HEK293 (cell line): ENCODE results near the gene ANXA4.

Experiments used
- CTCF ChIA-PET: fragments of 350-600 bp; formaldehyde crosslinking; extraction: SDS; loops from one replicate; lab custom pipeline; 2021; ENCODE audit warnings: antibody characterized with exemption; lab: Yijun Ruan, JAX
- POLR2A ChIA-PET: fragments of 300-600 bp; formaldehyde crosslinking; extraction: SDS; loops from one replicate; lab custom pipeline; 2020; ENCODE audit warnings: antibody characterized with exemption, inconsistent platforms; lab: Yijun Ruan, JAX
- H3K27ac ChIP-seq: fragments of 200-500 bp; sonication (Bioruptor generic); 2 replicates; pipeline ENCODE4 v1.5.1; 2014; ENCODE audit warnings: low read depth, low read length, control low read depth, inconsistent platforms; ENCODE audit errors: extremely low read depth
- H3K36me3 ChIP-seq, 2 experiments: fragments of 200-500 bp in 1 of 2; sonication (Bioruptor generic) in 1 of 2; 1 replicate in 1 of 2; 2 replicates in 1 of 2; pipeline ENCODE4 v1.5.1; 2014 to 2017; ENCODE audit warnings: inconsistent platforms in 2 of 2, low read length in 2 of 2; ENCODE audit not compliant: control insufficient read depth in 2 of 2, insufficient read depth in 1 of 2
- H3K4me1 ChIP-seq: fragments of 200-500 bp; sonication (Bioruptor generic); 2 replicates; pipeline ENCODE4 v1.5.1; 2014; ENCODE audit warnings: mild to moderate bottlenecking, low read length, inconsistent platforms; ENCODE audit not compliant: control insufficient read depth, insufficient read depth
- H3K4me3 ChIP-seq: 2 replicates; pipeline ENCODE4 v1.5.1; 2011; ENCODE audit warnings: low read depth, mild to moderate bottlenecking, control low read depth, low read length, moderate library complexity
- H3K9me3 ChIP-seq: fragments of 200-500 bp; sonication (Bioruptor generic); 2 replicates; pipeline ENCODE4 v1.5.1; 2014; ENCODE audit warnings: low read depth, low read length, inconsistent platforms; ENCODE audit not compliant: control insufficient read depth, insufficient read depth
- GFI1B ChIP-seq: fragments of 450-650 bp; formaldehyde crosslinking; IDR thresholded peaks from 2 replicates; pipeline ENCODE4 v1.5.1; 2016; ENCODE audit warnings: missing biosample characterization, missing genetic modification characterization
- GLI2 ChIP-seq: fragments of 450-650 bp; formaldehyde crosslinking; IDR thresholded peaks from 2 replicates; pipeline ENCODE4; 2017; ENCODE audit warnings: missing biosample characterization, missing genetic modification characterization, low read depth, borderline replicate concordance
- MEIS1 ChIP-seq: sonication (generic); formaldehyde crosslinking; IDR thresholded peaks from 2 replicates; pipeline ENCODE4 v1.8.1; 2022; ENCODE audit warnings: missing genetic modification reagents, mild to moderate bottlenecking, borderline replicate concordance
- MYNN ChIP-seq: fragments of 450-650 bp; formaldehyde crosslinking; IDR thresholded peaks from 2 replicates; pipeline ENCODE4 v1.5.1; 2016; ENCODE audit warnings: missing biosample characterization, missing genetic modification characterization, borderline replicate concordance
- YY2 ChIP-seq: fragments of 450-650 bp; formaldehyde crosslinking; IDR thresholded peaks from 2 replicates; pipeline ENCODE4 v1.5.1; 2016; ENCODE audit warnings: missing biosample characterization, missing genetic modification characterization
- ZBTB21 ChIP-seq: fragments of 450-650 bp; formaldehyde crosslinking; IDR thresholded peaks from 2 replicates; pipeline ENCODE4 v1.5.1; 2017; ENCODE audit warnings: missing biosample characterization, missing genetic modification characterization
- ZBTB48 ChIP-seq: fragments of 450-650 bp; formaldehyde crosslinking; IDR thresholded peaks from 2 replicates; pipeline ENCODE4 v1.5.1; 2016; ENCODE audit warnings: missing biosample characterization, missing genetic modification characterization
- ZIC2 ChIP-seq: fragments of 450-650 bp; formaldehyde crosslinking; IDR thresholded peaks from 2 replicates; pipeline ENCODE4 v1.5.1; 2016; ENCODE audit warnings: missing biosample characterization, missing genetic modification characterization
- ZNF10 ChIP-seq: fragments of 450-650 bp; formaldehyde crosslinking; IDR thresholded peaks from 2 replicates; pipeline ENCODE4 v1.5.1; 2017; ENCODE audit warnings: missing biosample characterization, missing genetic modification characterization
- ZNF155 ChIP-seq: fragments of 450-650 bp; formaldehyde crosslinking; IDR thresholded peaks from 2 replicates; pipeline ENCODE4 v1.5.1; 2016; ENCODE audit warnings: missing biosample characterization, missing genetic modification characterization
- ZNF16 ChIP-seq: fragments of 450-650 bp; formaldehyde crosslinking; IDR thresholded peaks from 2 replicates; pipeline ENCODE4 v1.5.1; 2016; ENCODE audit warnings: low read depth, missing biosample characterization, missing genetic modification characterization
- ZNF175 ChIP-seq: fragments of 450-650 bp; formaldehyde crosslinking; IDR thresholded peaks from 2 replicates; pipeline ENCODE4 v1.5.1; 2016; ENCODE audit warnings: missing biosample characterization, missing genetic modification characterization
- ZNF391 ChIP-seq: fragments of 450-650 bp; formaldehyde crosslinking; IDR thresholded peaks from 2 replicates; pipeline ENCODE4 v1.5.1; 2016; ENCODE audit warnings: low read depth, missing biosample characterization, missing genetic modification characterization, borderline replicate concordance
- ZNF394 ChIP-seq: fragments of 450-650 bp; formaldehyde crosslinking; IDR thresholded peaks from 2 replicates; pipeline ENCODE4 v1.5.1; 2016; ENCODE audit warnings: missing biosample characterization, missing genetic modification characterization, mild to moderate bottlenecking, moderate library complexity, borderline replicate concordance
- ZNF530 ChIP-seq: fragments of 450-650 bp; formaldehyde crosslinking; IDR thresholded peaks from 2 replicates; pipeline ENCODE4 v1.5.1; 2016; ENCODE audit warnings: low read depth, missing biosample characterization, missing genetic modification characterization
- ZNF558 ChIP-seq: fragments of 450-650 bp; formaldehyde crosslinking; IDR thresholded peaks from 2 replicates; pipeline ENCODE4 v1.5.1; 2016; ENCODE audit warnings: missing biosample characterization, missing genetic modification characterization
- ZNF621 ChIP-seq: fragments of 450-650 bp; formaldehyde crosslinking; IDR thresholded peaks from 2 replicates; pipeline ENCODE4 v1.5.1; 2017; ENCODE audit warnings: missing biosample characterization, missing genetic modification characterization
- ZNF624 ChIP-seq: fragments of 450-650 bp; formaldehyde crosslinking; IDR thresholded peaks from 2 replicates; pipeline ENCODE4 v1.5.1; 2017; ENCODE audit warnings: missing biosample characterization, missing genetic modification characterization
- ZNF629 ChIP-seq: fragments of 450-650 bp; formaldehyde crosslinking; IDR thresholded peaks from 2 replicates; pipeline ENCODE4 v1.5.1; 2017; ENCODE audit warnings: missing biosample characterization, missing genetic modification characterization
- ZNF658 ChIP-seq: fragments of 450-650 bp; formaldehyde crosslinking; IDR thresholded peaks from 2 replicates; pipeline ENCODE4; 2016; ENCODE audit warnings: missing biosample characterization, missing genetic modification characterization
- ZNF664 ChIP-seq: fragments of 450-650 bp; formaldehyde crosslinking; IDR thresholded peaks from 2 replicates; pipeline ENCODE4 v1.5.1; 2016; ENCODE audit warnings: missing biosample characterization, missing genetic modification characterization
- ZNF670 ChIP-seq: fragments of 450-650 bp; formaldehyde crosslinking; IDR thresholded peaks from 2 replicates; pipeline ENCODE4 v1.5.1; 2016; ENCODE audit warnings: missing biosample characterization, missing genetic modification characterization, low read depth
- ZNF76 ChIP-seq: fragments of 450-650 bp; formaldehyde crosslinking; IDR thresholded peaks from 2 replicates; pipeline ENCODE4; 2016; ENCODE audit warnings: low read depth, missing biosample characterization, missing genetic modification characterization, borderline replicate concordance
- ZNF776 ChIP-seq: fragments of 450-650 bp; formaldehyde crosslinking; IDR thresholded peaks from 2 replicates; pipeline ENCODE4 v1.5.0; 2017; ENCODE audit warnings: missing biosample characterization, missing genetic modification characterization, borderline replicate concordance
- TF ChIP-seq, protein P1 (sequence below): fragments of 450-650 bp; IDR thresholded peaks from 2 replicates; pipeline ENCODE4 v1.5.1; 2018; ENCODE audit warnings: missing biosample characterization, mild to moderate bottlenecking, missing genetic modification characterization
- TF ChIP-seq, protein P2 (sequence below): fragments of 450-650 bp; formaldehyde crosslinking; IDR thresholded peaks from 2 replicates; pipeline ENCODE4 v1.5.1; 2016; ENCODE audit warnings: missing biosample characterization, missing genetic modification characterization

The ANXA4 gene

DNA sequence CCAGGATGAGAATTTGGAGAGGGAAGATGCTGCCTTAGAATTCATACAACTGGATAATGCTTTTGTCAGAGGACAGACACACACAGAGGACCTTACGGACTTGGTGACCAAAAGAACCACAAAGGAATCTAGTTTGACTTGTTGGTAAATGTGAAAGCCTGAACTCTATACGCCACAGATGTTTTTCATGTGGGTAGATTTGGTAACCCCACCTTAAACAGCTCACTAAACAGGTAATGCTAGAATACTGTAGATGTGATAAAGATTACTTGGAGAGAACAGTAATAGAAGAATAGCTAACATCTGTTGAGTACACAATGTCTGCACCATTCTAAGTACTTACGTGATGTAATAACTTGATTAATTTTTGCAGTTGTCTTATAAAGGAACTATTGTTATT, 24.1 kb downstream of the ANXA4 start:
- no peak for TF ChIP-seq ZNF76 (tag by site-specific recombination)
- TF ChIP-seq ZNF16 (tag by site-specific recombination) = no peak
- TF ChIP-seq ZNF558 (tag by site-specific recombination) = no peak
- TF ChIP-seq ZNF10 (tag by site-specific recombination) = no peak
- TF ChIP-seq ZNF658 (tag by site-specific recombination) = no peak
- no peak for TF ChIP-seq ZNF776
- no peak for TF ChIP-seq ZNF175 (tag by site-specific recombination)
- no peak for TF ChIP-seq ZIC2 (tag by site-specific recombination)
- no peak for TF ChIP-seq MEIS1 (CRISPR knock-in tag)
- TF ChIP-seq, protein P1, sequence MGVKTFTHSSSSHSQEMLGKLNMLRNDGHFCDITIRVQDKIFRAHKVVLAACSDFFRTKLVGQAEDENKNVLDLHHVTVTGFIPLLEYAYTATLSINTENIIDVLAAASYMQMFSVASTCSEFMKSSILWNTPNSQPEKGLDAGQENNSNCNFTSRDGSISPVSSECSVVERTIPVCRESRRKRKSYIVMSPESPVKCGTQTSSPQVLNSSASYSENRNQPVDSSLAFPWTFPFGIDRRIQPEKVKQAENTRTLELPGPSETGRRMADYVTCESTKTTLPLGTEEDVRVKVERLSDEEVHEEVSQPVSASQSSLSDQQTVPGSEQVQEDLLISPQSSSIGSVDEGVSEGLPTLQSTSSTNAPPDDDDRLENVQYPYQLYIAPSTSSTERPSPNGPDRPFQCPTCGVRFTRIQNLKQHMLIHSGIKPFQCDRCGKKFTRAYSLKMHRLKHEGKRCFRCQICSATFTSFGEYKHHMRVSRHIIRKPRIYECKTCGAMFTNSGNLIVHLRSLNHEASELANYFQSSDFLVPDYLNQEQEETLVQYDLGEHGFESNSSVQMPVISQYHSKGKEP (tag by site-specific recombination) = no peak
- TF ChIP-seq ZNF530 (tag by site-specific recombination) = no peak
- no peak for TF ChIP-seq ZNF670 (tag by site-specific recombination)
- no peak for TF ChIP-seq MYNN (tag by site-specific recombination)
- TF ChIP-seq GFI1B (tag by site-specific recombination) = no peak
- H3K4me3 ChIP-seq = no peak overlapping the region
- POLR2A ChIA-PET = no interaction called here
- no peaks in the 10 kb centered on the region for H3K9me3 ChIP-seq
- CTCF ChIA-PET = interaction anchor here (3.1 kb wide), 1 partner anchor 41 kb away, joined by 20 read pairs; no protein-coding TSS in a partner anchor
- H3K4me1 ChIP-seq = peaks cover 7% of the 10 kb centered on the region
- H3K36me3 ChIP-seq = no peaks in the 10 kb centered on the region
- no peak overlapping the region for H3K27ac ChIP-seq

DNA sequence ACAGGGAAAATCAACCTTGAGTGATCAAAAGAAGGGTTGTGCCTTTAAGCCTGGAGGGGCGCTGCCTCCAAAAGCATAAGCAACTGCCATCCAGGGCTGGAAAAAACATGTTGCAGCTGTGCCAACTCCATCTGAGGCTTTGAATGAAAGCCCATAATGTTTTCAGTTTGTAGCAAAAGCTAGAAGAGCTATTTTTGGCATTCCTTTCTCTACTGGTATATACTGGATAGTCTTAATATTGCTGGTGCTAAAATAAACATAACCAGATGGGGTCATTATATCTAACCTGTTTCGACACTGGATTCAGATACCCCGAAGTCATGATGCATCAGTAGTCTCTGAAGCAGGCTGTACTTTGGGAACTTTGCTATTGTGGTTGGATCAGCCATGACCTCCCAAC, 25.1 kb downstream of the ANXA4 start:
- CTCF ChIA-PET = interaction anchor here (3.1 kb wide), 1 partner anchor 42 kb away, joined by 20 read pairs; no protein-coding TSS in a partner anchor
- no peaks in the 10 kb centered on the region for H3K36me3 ChIP-seq
- H3K27ac ChIP-seq = no peak overlapping the region
- H3K4me3 ChIP-seq = no peak overlapping the region
- peaks cover 7% of the 10 kb centered on the region for H3K4me1 ChIP-seq
- POLR2A ChIA-PET = no interaction called here
- H3K9me3 ChIP-seq = no peaks in the 10 kb centered on the region
- no peak for TF ChIP-seq ZNF624 (tag by site-specific recombination)
- no peak for TF ChIP-seq ZNF664 (tag by site-specific recombination)
- TF ChIP-seq ZNF391 (tag by site-specific recombination) = no peak
- TF ChIP-seq, protein P2, sequence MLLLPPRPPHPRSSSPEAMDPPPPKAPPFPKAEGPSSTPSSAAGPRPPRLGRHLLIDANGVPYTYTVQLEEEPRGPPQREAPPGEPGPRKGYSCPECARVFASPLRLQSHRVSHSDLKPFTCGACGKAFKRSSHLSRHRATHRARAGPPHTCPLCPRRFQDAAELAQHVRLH (tag by site-specific recombination) = no peak
- no peak for TF ChIP-seq YY2
- TF ChIP-seq ZNF394 (tag by site-specific recombination) = no peak
- TF ChIP-seq ZBTB48 (tag by site-specific recombination) = no peak
- TF ChIP-seq ZNF629 (tag by site-specific recombination) = no peak
- TF ChIP-seq, protein P1 (tag by site-specific recombination) = no peak
- no peak for TF ChIP-seq ZBTB21 (tag by site-specific recombination)
- TF ChIP-seq ZNF155 (tag by site-specific recombination) = no peak
- no peak for TF ChIP-seq GLI2 (tag by site-specific recombination)
- no peak for TF ChIP-seq ZNF621
- TF ChIP-seq, all 188 proteins: peak for 0
